LNCaP clone FGC (cell line): ENCODE data around the gene PPM1K.
"Not testable (repeated sequence)": the region's sequence is repeated elsewhere in the genome, so short reads cannot be mapped to it uniquely, and the experiment has no call there.

Experiments used
- DNase-seq: peaks from one replicate; pipeline ENCODE4 v3.0.0-alpha.2; 2011; ENCODE audit warnings: low read depth
- H3K4me3 ChIP-seq: 2 replicates; pipeline ENCODE4 v1.5.1; 2011; ENCODE audit warnings: mild to moderate bottlenecking, low read depth, low read length, control low read depth
- TF ChIP-seq, protein P1 (sequence below): IDR thresholded peaks from 2 replicates; pipeline ENCODE4 v1.5.1; 2012; ENCODE audit warnings: mild to moderate bottlenecking; ENCODE audit not compliant: control insufficient read depth, insufficient read depth; ENCODE audit errors: extremely low read depth

Gene PPM1K

GRCh38 chr4:88315460-88316017 lies 31.2 kb upstream of the PPM1K start:
- no peak for DNase-seq
- TF ChIP-seq, protein P1, sequence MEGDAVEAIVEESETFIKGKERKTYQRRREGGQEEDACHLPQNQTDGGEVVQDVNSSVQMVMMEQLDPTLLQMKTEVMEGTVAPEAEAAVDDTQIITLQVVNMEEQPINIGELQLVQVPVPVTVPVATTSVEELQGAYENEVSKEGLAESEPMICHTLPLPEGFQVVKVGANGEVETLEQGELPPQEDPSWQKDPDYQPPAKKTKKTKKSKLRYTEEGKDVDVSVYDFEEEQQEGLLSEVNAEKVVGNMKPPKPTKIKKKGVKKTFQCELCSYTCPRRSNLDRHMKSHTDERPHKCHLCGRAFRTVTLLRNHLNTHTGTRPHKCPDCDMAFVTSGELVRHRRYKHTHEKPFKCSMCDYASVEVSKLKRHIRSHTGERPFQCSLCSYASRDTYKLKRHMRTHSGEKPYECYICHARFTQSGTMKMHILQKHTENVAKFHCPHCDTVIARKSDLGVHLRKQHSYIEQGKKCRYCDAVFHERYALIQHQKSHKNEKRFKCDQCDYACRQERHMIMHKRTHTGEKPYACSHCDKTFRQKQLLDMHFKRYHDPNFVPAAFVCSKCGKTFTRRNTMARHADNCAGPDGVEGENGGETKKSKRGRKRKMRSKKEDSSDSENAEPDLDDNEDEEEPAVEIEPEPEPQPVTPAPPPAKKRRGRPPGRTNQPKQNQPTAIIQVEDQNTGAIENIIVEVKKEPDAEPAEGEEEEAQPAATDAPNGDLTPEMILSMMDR, result no peak
- no peak overlapping the region for H3K4me3 ChIP-seq

DNA sequence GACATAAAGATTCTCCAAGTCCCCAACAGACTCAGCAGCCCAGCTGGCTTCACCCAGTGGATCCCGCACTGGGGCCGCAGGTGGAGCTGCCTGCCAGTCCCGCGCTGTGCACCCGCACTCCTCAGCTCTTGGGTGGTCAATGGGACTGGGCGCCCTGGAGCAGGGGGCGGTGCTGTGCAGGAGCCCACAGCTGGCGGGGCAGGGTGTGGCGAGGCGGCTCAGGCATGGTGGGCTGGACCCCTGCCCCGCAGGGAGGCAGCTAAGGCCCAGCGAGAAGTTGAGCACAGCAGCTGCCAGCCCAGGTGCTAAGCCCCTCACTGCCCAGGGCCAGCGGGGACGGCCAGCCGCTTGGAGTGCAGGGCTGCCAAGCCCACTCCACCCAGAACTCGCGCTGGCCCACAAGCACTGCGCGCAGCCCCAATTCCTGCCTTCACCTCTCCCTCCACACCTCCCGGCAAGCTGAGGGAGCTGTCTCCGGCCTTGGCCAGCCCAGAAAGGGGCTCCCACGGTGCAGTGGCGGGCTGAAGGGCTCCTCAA lies 28.8 kb upstream of the PPM1K start:
- DNase-seq, H3K4me3 ChIP-seq: not testable (repeated sequence)

DNA sequence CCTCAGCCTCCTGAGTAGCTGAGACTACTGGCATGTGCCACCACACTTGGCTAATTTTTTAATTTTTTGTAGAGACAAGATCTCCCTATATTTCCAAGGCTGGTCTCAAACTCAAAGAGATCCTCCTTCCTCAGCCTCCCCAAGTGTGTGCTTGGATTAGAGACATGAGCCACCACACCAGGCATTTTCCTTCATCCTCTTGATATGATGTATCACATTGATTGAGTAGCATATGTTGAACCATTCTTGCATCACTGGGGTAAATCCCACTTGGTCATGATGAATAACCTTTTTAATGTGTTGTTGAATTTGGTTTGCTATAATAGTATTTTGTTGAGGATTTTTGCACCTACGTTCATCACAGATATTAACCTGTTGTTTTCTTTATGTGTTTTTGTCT lies 24.2 kb upstream of the PPM1K start:
- DNase-seq, result no peak
- TF ChIP-seq, protein P1, result no peak
- no peak overlapping the region for H3K4me3 ChIP-seq

GRCh38 chr4:88297725-88298454 lies 13.5 kb upstream of the PPM1K start:
- TF ChIP-seq, protein P1, result no peak
- no peak overlapping the region for H3K4me3 ChIP-seq
- no peak for DNase-seq

DNA sequence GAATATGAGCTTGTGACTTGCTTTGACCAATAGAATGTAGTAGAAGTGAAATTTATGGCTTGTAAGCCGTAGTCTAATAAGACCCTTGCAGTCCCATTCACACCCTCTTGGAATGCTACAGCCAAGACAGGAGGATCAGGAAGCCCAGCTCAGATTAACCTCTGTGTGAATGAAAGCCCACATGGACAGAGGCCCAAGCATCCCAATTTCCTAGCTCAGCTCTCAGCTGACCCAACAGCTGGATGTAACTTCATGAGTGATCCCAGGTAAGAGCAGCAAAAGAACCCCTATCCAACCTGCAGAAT lies 12.8 kb upstream of the PPM1K start:
- no peak overlapping the region for H3K4me3 ChIP-seq
- DNase-seq, result no peak
- TF ChIP-seq, protein P1, result no peak

DNA sequence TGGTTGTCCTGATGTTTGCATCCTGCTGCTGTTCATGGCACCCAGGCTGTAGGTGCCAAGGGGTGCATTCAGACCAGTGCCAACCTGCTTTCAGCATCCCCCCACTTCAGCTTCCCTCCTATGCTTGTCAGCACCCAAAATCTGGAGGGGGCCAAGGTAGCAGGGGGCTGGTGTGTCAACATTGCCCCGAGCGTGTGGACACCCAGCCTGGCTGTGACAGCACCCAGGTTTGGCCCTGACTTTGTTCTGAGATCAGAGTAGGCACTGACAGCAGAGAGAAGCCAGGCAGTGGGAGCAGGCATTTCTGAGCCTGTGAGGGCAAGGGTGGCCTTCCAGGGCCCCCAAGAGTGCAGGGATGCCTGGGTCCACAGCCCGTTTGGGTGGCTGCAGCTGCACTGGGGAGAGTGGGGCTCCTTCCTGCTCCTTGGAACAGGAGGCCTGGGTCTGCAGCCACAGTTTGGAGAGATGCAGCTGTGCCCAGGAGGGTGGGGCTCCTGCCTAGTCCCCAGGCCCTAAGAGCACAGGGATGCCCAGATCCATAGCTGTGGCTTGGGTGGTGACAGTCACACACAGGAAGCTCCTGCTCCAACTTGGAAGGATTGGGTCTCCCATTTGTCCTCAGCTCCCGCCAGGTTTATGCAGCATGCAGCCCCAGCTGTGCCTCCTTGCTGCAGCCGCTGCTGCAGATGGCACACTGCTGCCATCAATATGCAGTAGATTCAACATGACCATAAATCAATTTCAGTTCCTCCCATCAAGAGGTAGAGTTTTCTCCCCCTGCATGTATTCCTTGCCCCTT lies 12.3 kb upstream of the PPM1K start:
- H3K4me3 ChIP-seq, result no peak overlapping the region
- no peak for DNase-seq
- TF ChIP-seq, protein P1, result no peak

DNA sequence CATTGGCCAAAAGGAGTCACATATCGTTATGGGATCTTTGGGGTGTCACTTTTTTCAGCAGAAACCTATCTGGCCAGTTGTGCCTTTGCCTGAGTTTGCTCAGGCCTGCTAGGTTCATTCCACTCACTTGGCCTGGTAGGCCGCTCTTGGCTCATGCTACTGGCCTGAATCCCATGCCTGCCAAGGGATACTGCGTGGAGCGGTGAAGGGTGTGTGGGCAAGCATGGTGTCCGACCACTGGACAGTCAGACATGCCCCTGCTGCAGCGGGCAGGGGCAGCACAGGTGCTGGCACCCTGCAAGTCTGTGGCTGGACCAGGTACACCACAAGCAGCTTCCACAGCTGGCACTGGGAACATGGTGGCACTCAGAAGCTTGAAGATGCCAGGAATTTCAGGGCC lies 11.3 kb upstream of the PPM1K start:
- H3K4me3 ChIP-seq, result no peak overlapping the region

More for the DNA sequence above, 11.3 kb upstream of the PPM1K start:
- TF ChIP-seq, protein P1, result no peak
- DNase-seq, result no peak
